ENCODE measurements around the gene WDR70.

DNA sequence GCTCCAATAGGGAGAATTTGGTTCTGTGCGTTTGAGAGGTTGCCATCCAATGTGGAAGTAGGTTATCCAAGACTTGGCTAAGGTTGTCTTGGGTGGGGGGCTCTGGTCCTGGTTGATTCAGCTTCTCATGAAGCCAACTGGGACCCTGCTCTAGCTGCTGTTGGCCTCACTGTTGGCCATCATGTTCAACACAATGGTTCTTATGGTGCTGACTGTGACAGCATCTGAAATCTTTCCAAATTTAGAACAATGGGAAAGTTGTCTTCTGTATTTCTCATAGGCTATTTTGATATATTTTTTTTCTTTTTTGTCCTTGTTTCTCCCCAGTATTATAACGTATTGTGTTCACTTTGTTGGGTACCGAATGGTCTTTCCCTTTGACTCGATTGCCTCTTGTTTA, 388.8 kb downstream of the WDR70 start:
- TF ChIP-seq, protein P1, sequence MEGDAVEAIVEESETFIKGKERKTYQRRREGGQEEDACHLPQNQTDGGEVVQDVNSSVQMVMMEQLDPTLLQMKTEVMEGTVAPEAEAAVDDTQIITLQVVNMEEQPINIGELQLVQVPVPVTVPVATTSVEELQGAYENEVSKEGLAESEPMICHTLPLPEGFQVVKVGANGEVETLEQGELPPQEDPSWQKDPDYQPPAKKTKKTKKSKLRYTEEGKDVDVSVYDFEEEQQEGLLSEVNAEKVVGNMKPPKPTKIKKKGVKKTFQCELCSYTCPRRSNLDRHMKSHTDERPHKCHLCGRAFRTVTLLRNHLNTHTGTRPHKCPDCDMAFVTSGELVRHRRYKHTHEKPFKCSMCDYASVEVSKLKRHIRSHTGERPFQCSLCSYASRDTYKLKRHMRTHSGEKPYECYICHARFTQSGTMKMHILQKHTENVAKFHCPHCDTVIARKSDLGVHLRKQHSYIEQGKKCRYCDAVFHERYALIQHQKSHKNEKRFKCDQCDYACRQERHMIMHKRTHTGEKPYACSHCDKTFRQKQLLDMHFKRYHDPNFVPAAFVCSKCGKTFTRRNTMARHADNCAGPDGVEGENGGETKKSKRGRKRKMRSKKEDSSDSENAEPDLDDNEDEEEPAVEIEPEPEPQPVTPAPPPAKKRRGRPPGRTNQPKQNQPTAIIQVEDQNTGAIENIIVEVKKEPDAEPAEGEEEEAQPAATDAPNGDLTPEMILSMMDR (IDR thresholded peaks at IDR 0.05; ENCODE audit: insufficient read depth, low read length, poor library complexity, severe bottlenecking) = no peak
- TF ChIP-seq EZH2phosphoT487 (conservative IDR thresholded peaks at IDR 0.05; ENCODE audit: low read length) = no peak
